ENCODE data around the gene FKBP2. TPM values are rescaled to one million over a fixed set of nuclear protein-coding genes. Genes with fewer than 3 reads are reported as not detected.

FKBP2 gene
- total and polyA plus RNA-seq, 4 donors = 60.8 to 241 (median 124) TPM

GRCh38 chr11:64285885-64286800 lies 45.2 kb downstream of the FKBP2 start:
- Histone ChIP-seq H3K9me3 (ENCODE audit: control insufficient read depth in 4 of 4, low read length in 3 of 4) (no peaks in the 10 kb centered on the region), H3K9ac (ENCODE audit: low read depth in 1 of 2, low read length in 2 of 2) (peak overlapping the region in 1 of 2 donors; percentile 61), H3K4me1 (ENCODE audit: control insufficient read depth in 4 of 4, insufficient read depth in 4 of 4, low read length in 3 of 4) (peaks cover 2 to 35% (median 23%) of the 10 kb centered on the region in 4 donors), H3K27ac (ENCODE audit: low read depth in 1 of 2, low read length in 2 of 2) (peak overlapping the region in 1 of 2 donors; percentile 99), H3K27me3 (ENCODE audit: control insufficient read depth in 4 of 4, insufficient read depth in 4 of 4, low read length in 3 of 4) (peaks cover 0 to 4% (median 0%) of the 10 kb centered on the region in 4 donors), H3K36me3 (ENCODE audit: control insufficient read depth in 4 of 4, insufficient read depth in 3 of 4, low read depth in 1 of 4, low read length in 3 of 4) (peaks cover 0 to 4% (median 0%) of the 10 kb centered on the region in 4 donors), H3K4me3 (ENCODE audit: low read depth in 1 of 3, low read length in 3 of 3) (peak overlapping the region; percentile 45 to 87 (median 69))
- TF ChIP-seq NR2F2 (IDR thresholded peaks at IDR 0.05) (no peak), HNF4G (IDR thresholded peaks at IDR 0.05) (no peak), RXRA (IDR thresholded peaks at IDR 0.05) (peak; percentile 12 to 28), REST (IDR thresholded peaks at IDR 0.05) (no peak), SP1 (IDR thresholded peaks at IDR 0.05) (no peak)
- WGBS = 24% methylated on average over 40 of the region's 40 CpGs
- no peak for DNase-seq (ENCODE audit: low spot score)

- Histone ChIP-seq H3K4me3 (ENCODE audit: low read depth in 1 of 3, low read length in 3 of 3) (no peak overlapping the region), H3K9me3 (ENCODE audit: control insufficient read depth in 4 of 4, low read length in 3 of 4) (no peaks in the 10 kb centered on the region), H3K27me3 (ENCODE audit: control insufficient read depth in 4 of 4, insufficient read depth in 4 of 4, low read length in 3 of 4) (peaks cover 0 to 4% (median 0%) of the 10 kb centered on the region in 4 donors), H3K9ac (ENCODE audit: low read depth in 1 of 2, low read length in 2 of 2) (no peak overlapping the region), H3K27ac (ENCODE audit: low read depth in 1 of 2, low read length in 2 of 2) (no peak overlapping the region), H3K36me3 (ENCODE audit: control insufficient read depth in 4 of 4, insufficient read depth in 3 of 4, low read depth in 1 of 4, low read length in 3 of 4) (peaks cover 0 to 4% (median 0%) of the 10 kb centered on the region in 4 donors), H3K4me1 (ENCODE audit: control insufficient read depth in 4 of 4, insufficient read depth in 4 of 4, low read length in 3 of 4) (peaks cover 8 to 41% (median 23%) of the 10 kb centered on the region in 4 donors)
- TF ChIP-seq SP1 (IDR thresholded peaks at IDR 0.05) = no peak
- TF ChIP-seq TAF1 (conservative IDR thresholded peaks at IDR 0.05) = no peak
- TF ChIP-seq NR2F2 (IDR thresholded peaks at IDR 0.05) = no peak
- no peak for TF ChIP-seq MAX (IDR thresholded peaks at IDR 0.05)
- TF ChIP-seq HNF4A (conservative IDR thresholded peaks at IDR 0.05) = no peak
- TF ChIP-seq GABPA (IDR thresholded peaks at IDR 0.05 in 1 of 2, conservative IDR thresholded peaks at IDR 0.05 in 1 of 2) = no peak
- TF ChIP-seq CTCF (IDR thresholded peaks at IDR 0.05; ENCODE audit: low read depth, low read length, missing input control) = no peak
- TF ChIP-seq ZBTB33 (IDR thresholded peaks at IDR 0.05) = no peak
- no peak for TF ChIP-seq RAD21 (IDR thresholded peaks at IDR 0.05)
- no peak for TF ChIP-seq FOXA2 (IDR thresholded peaks at IDR 0.05)
- TF ChIP-seq YY1 (IDR thresholded peaks at IDR 0.05) = no peak
- no peak for TF ChIP-seq HNF4G (IDR thresholded peaks at IDR 0.05)
- no peak for TF ChIP-seq EGR1 (IDR thresholded peaks at IDR 0.05; ENCODE audit: low read depth in 2 of 2)
- TF ChIP-seq JUND (IDR thresholded peaks at IDR 0.05) = no peak
- no peak for TF ChIP-seq ATF3 (IDR thresholded peaks at IDR 0.05)
- WGBS = 94% methylated on average over 9 of the region's 9 CpGs
- no peak for DNase-seq (ENCODE audit: low spot score)
Observed at GRCh38 chr11:64286801-64287159, 45.9 kb downstream of the FKBP2 start.

Measured in liver (tissue), 9 donors.